Mesendoderm (in vitro differentiated cells): ENCODE measurements around the gene FXYD6.

ENCODE experiments used
- DNase-seq: peaks from one replicate; pipeline ENCODE4 v3.0.0; 2013
- H2AK5ac ChIP-seq: 2 replicates; pipeline ENCODE4 v1.6.1; 2013; ENCODE audit warnings: low read length, inconsistent platforms
- H2BK120ac ChIP-seq: 2 replicates; pipeline ENCODE4 v1.6.1; 2013; ENCODE audit warnings: low read depth, mild to moderate bottlenecking, low read length, moderate library complexity, mixed read lengths
- H2BK15ac ChIP-seq: replicated peaks from 2 replicates; pipeline ENCODE4 v1.6.1; 2013; ENCODE audit warnings: low read depth, mild to moderate bottlenecking, moderate library complexity
- H2BK5ac ChIP-seq: 2 replicates; pipeline ENCODE4 v1.6.1; 2013; ENCODE audit warnings: low read length, inconsistent platforms
- H3K18ac ChIP-seq: 2 replicates; pipeline ENCODE4 v1.6.1; 2013; ENCODE audit warnings: mild to moderate bottlenecking, low read length, mixed read lengths
- H3K23ac ChIP-seq: one replicate; pipeline ENCODE4 v1.6.1; 2013; ENCODE audit warnings: low read length
- H3K27ac ChIP-seq: 2 replicates; pipeline ENCODE4 v1.5.1; 2013; ENCODE audit warnings: low read depth, mild to moderate bottlenecking, inconsistent platforms, low read length, moderate library complexity
- H3K27me3 ChIP-seq: 2 replicates; pipeline ENCODE4 v1.6.1; 2013; ENCODE audit warnings: low read length, control low read depth, mild to moderate bottlenecking, inconsistent platforms; ENCODE audit not compliant: insufficient read depth, poor library complexity
- H3K36me3 ChIP-seq: 2 replicates; pipeline ENCODE4 v1.6.1; 2013; ENCODE audit warnings: low read length, inconsistent platforms; ENCODE audit not compliant: control insufficient read depth, insufficient read depth
- H3K4ac ChIP-seq: one replicate; pipeline ENCODE4 v1.6.1; 2013; ENCODE audit warnings: low read depth, mild to moderate bottlenecking, low read length, moderate library complexity
- H3K4me1 ChIP-seq: 2 replicates; pipeline ENCODE4 v1.6.1; 2013; ENCODE audit warnings: low read depth, low read length, inconsistent platforms; ENCODE audit not compliant: control insufficient read depth
- H3K4me2 ChIP-seq: 2 replicates; pipeline ENCODE4 v1.6.1; 2013; ENCODE audit warnings: low read length
- H3K4me3 ChIP-seq: 2 replicates; pipeline ENCODE4 v1.5.1; 2013; ENCODE audit warnings: mild to moderate bottlenecking, low read length
- H3K56ac ChIP-seq: one replicate; pipeline ENCODE4 v1.6.1; 2013; ENCODE audit warnings: low read length
- H3K79me1 ChIP-seq: 2 replicates; pipeline ENCODE4 v1.6.1; 2013; ENCODE audit warnings: low read length, inconsistent platforms
- H3K79me2 ChIP-seq: 2 replicates; pipeline ENCODE4 v1.6.1; 2013; ENCODE audit warnings: mild to moderate bottlenecking, low read length; ENCODE audit not compliant: control insufficient read depth, insufficient read depth
- H3K9ac ChIP-seq: 2 replicates; pipeline ENCODE4 v1.6.1; 2013; ENCODE audit warnings: low read length, inconsistent platforms
- H4K5ac ChIP-seq: one replicate; pipeline ENCODE4 v1.6.1; 2013; ENCODE audit warnings: low read length
- H4K8ac ChIP-seq: one replicate; pipeline ENCODE4 v1.6.1; 2013; ENCODE audit warnings: low read depth, mild to moderate bottlenecking, control low read depth, low read length, moderate library complexity
- WGBS: extraction: QIAGEN DNeasy Blood & Tissue Kit; methylation state at CpG from one replicate; pipeline ENCODE4 v1.1.7; 2013; ENCODE audit warnings: low lambda C conversion rate, missing lambda C conversion rate; ENCODE audit not compliant: insufficient coverage; ENCODE audit errors: extremely low coverage; 5-methylcytosine and 5-hydroxymethylcytosine counted together

FXYD6 gene

GRCh38 chr11:117906126-117906525, 29.7 kb upstream of the FXYD6 start:
- Histone ChIP-seq H3K4me1 (peaks cover 5% of the 10 kb centered on the region), H2AK5ac (no peak overlapping the region), H3K79me2 (no peaks in the 10 kb centered on the region), H3K36me3 (no peaks in the 10 kb centered on the region), H3K18ac (no peak overlapping the region), H3K4me3 (no peak overlapping the region), H2BK15ac (no peak overlapping the region), H3K27ac (no peak overlapping the region), H4K8ac (no peak overlapping the region), H3K4me2 (no peak overlapping the region), H2BK120ac (no peak overlapping the region), H3K23ac (no peak overlapping the region), H3K79me1 (no peaks in the 10 kb centered on the region), H2BK5ac (no peak overlapping the region), H3K9ac (no peak overlapping the region), H3K4ac (no peak overlapping the region), H3K27me3 (no peaks in the 10 kb centered on the region), H3K56ac (no peak overlapping the region), H4K5ac (no peak overlapping the region)
- DNase-seq, result no peak
- no CpG with 5 or more reads among the region's 2 CpGs for WGBS

DNA sequence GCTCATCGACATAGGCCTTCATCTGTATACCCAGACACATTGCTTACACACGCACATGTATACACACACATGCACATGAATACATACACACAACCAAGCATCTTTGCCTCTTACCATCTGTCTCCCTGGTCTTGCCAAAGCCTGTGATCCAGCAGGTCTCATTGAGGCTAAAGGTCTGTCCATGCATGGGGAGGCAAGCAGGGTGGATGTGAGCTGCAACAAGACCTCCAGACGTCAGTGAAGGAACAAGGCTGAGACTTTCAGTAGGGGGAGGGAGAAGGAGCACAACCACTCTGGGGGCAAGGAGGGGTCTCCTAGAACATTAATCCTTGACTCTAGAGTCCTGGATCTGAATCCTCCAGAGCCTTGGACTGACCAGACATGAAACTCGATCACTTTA, 29.1 kb upstream of the FXYD6 start:
- peaks cover 5% of the 10 kb centered on the region for H3K4me1 ChIP-seq
- H2AK5ac ChIP-seq, result no peak overlapping the region
- H4K5ac ChIP-seq, result no peak overlapping the region
- no peak overlapping the region for H3K4ac ChIP-seq
- no peak overlapping the region for H3K4me2 ChIP-seq
- no peak overlapping the region for H2BK5ac ChIP-seq
- H4K8ac ChIP-seq, result no peak overlapping the region
- WGBS, result no CpG with 5 or more reads among the region's 4 CpGs
- H2BK120ac ChIP-seq, result no peak overlapping the region
- no peaks in the 10 kb centered on the region for H3K27me3 ChIP-seq
- no peaks in the 10 kb centered on the region for H3K79me1 ChIP-seq
- no peak overlapping the region for H3K4me3 ChIP-seq
- DNase-seq, result no peak
- H2BK15ac ChIP-seq, result no peak overlapping the region
- H3K18ac ChIP-seq, result no peak overlapping the region
- no peaks in the 10 kb centered on the region for H3K36me3 ChIP-seq
- H3K23ac ChIP-seq, result no peak overlapping the region
- H3K79me2 ChIP-seq, result no peaks in the 10 kb centered on the region
- no peak overlapping the region for H3K9ac ChIP-seq
- no peak overlapping the region for H3K56ac ChIP-seq
- H3K27ac ChIP-seq, result no peak overlapping the region

- Histone ChIP-seq H3K36me3 (no peaks in the 10 kb centered on the region), H3K4me3 (no peak overlapping the region), H3K27me3 (no peaks in the 10 kb centered on the region), H4K8ac (no peak overlapping the region), H2AK5ac (peak overlapping the region; percentile 40), H3K79me1 (no peaks in the 10 kb centered on the region), H3K79me2 (no peaks in the 10 kb centered on the region), H3K4me2 (no peak overlapping the region), H3K4ac (no peak overlapping the region), H2BK15ac (no peak overlapping the region), H2BK120ac (no peak overlapping the region), H4K5ac (no peak overlapping the region), H3K27ac (no peak overlapping the region), H3K23ac (no peak overlapping the region), H3K9ac (no peak overlapping the region), H2BK5ac (no peak overlapping the region), H3K4me1 (peaks cover 5% of the 10 kb centered on the region), H3K56ac (no peak overlapping the region), H3K18ac (no peak overlapping the region)
- no CpG with 5 or more reads among the region's 14 CpGs for WGBS
- no peak for DNase-seq
These were observed 27.3 kb upstream of the FXYD6 start for GRCh38 chr11:117903505-117904382.

- no CpG with 5 or more reads among the region's 13 CpGs for WGBS
- Histone ChIP-seq H3K4ac (no peak overlapping the region), H3K4me1 (no peaks in the 10 kb centered on the region), H2BK120ac (no peak overlapping the region), H2AK5ac (no peak overlapping the region), H4K5ac (no peak overlapping the region), H3K79me1 (no peaks in the 10 kb centered on the region), H3K36me3 (no peaks in the 10 kb centered on the region), H3K4me3 (no peak overlapping the region), H2BK5ac (no peak overlapping the region), H3K27me3 (no peaks in the 10 kb centered on the region), H3K4me2 (no peak overlapping the region), H3K18ac (no peak overlapping the region), H3K27ac (no peak overlapping the region), H3K9ac (no peak overlapping the region), H3K79me2 (no peaks in the 10 kb centered on the region), H4K8ac (no peak overlapping the region), H3K23ac (no peak overlapping the region), H3K56ac (no peak overlapping the region), H2BK15ac (no peak overlapping the region)
- DNase-seq, result no peak
These were observed 25.8 kb upstream of the FXYD6 start for GRCh38 chr11:117902001-117902845.

- no peak overlapping the region for H3K9ac ChIP-seq
- no peak overlapping the region for H2AK5ac ChIP-seq
- no peak overlapping the region for H4K8ac ChIP-seq
- no peaks in the 10 kb centered on the region for H3K79me2 ChIP-seq
- H2BK120ac ChIP-seq, result no peak overlapping the region
- no peak overlapping the region for H4K5ac ChIP-seq
- H3K4me2 ChIP-seq, result no peak overlapping the region
- H3K23ac ChIP-seq, result no peak overlapping the region
- H3K4me3 ChIP-seq, result no peak overlapping the region
- H3K18ac ChIP-seq, result no peak overlapping the region
- H2BK15ac ChIP-seq, result no peak overlapping the region
- no peak overlapping the region for H3K56ac ChIP-seq
- no peak overlapping the region for H2BK5ac ChIP-seq
- no peaks in the 10 kb centered on the region for H3K36me3 ChIP-seq
- no peaks in the 10 kb centered on the region for H3K79me1 ChIP-seq
- no peak for DNase-seq
- H3K27ac ChIP-seq, result no peak overlapping the region
- WGBS, result no CpG with 5 or more reads among the region's 9 CpGs
- H3K4ac ChIP-seq, result no peak overlapping the region
- H3K27me3 ChIP-seq, result no peaks in the 10 kb centered on the region
- H3K4me1 ChIP-seq, result no peaks in the 10 kb centered on the region
These were observed 25.1 kb upstream of the FXYD6 start for GRCh38 chr11:117901601-117902000.
